ENCODE measurements around the gene OPCML. TPM values are rescaled to one million over a fixed set of nuclear protein-coding genes. Genes with fewer than 3 reads are reported as not detected.

The OPCML gene
- polyA plus RNA-seq, 3 donors from 2014 or later, result not detected

GRCh38 chr11:133337951-133338418 lies 194.3 kb downstream of the OPCML start:
- no peak overlapping the region for H3K27ac Mint-ChIP-seq
- DNase-seq, result no peak
- no peaks in the 10 kb centered on the region for H3K4me1 Mint-ChIP-seq
- no peak overlapping the region for H3K4me3 Mint-ChIP-seq
- peaks cover 0 to 2% (median 0%) of the 10 kb centered on the region in 3 donors for H3K27me3 Mint-ChIP-seq (ENCODE audit: low read depth in 3 of 3)
- H3K9me3 Mint-ChIP-seq, result peaks cover 0 to 15% (median 2%) of the 10 kb centered on the region in 6 donors
- no peaks in the 10 kb centered on the region for H3K36me3 Mint-ChIP-seq

DNA sequence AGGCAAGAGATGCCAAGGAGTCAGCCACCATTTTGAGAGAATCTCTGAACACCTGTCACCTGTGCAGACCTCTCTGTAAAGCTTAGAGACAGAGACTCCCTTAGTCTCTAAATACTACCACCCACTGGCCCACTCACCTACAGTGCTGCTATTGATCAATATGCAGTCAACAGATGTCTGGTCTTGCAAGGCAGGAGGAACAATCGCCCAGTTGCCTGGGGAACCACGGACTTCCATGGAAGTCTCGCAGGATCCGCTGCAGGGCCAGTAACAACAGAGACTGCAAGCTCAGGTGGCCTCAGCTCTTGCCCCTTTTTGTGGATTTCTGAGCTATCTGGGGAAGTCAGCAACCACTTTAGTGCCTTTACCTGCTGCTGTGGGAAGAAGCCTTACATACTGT lies 195.1 kb downstream of the OPCML start:
- no peak overlapping the region for H3K27ac Mint-ChIP-seq
- H3K36me3 Mint-ChIP-seq, result no peaks in the 10 kb centered on the region
- DNase-seq, result no peak
- H3K9me3 Mint-ChIP-seq, result peaks cover 0 to 15% (median 2%) of the 10 kb centered on the region in 6 donors
- H3K4me1 Mint-ChIP-seq, result no peaks in the 10 kb centered on the region
- H3K27me3 Mint-ChIP-seq (ENCODE audit: low read depth in 3 of 3), result peaks cover 0 to 2% (median 0%) of the 10 kb centered on the region in 3 donors
- no peak overlapping the region for H3K4me3 Mint-ChIP-seq

GRCh38 chr11:133331031-133331430 lies 201.3 kb downstream of the OPCML start:
- Mint-ChIP-seq H3K27me3 (ENCODE audit: low read depth in 3 of 3) (peaks cover 0 to 2% (median 2%) of the 10 kb centered on the region in 3 donors), H3K27ac (no peak overlapping the region), H3K36me3 (no peaks in the 10 kb centered on the region), H3K4me1 (no peaks in the 10 kb centered on the region), H3K4me3 (no peak overlapping the region), H3K9me3 (peaks cover 0 to 6% (median 2%) of the 10 kb centered on the region in 6 donors)
- no peak for DNase-seq

DNA sequence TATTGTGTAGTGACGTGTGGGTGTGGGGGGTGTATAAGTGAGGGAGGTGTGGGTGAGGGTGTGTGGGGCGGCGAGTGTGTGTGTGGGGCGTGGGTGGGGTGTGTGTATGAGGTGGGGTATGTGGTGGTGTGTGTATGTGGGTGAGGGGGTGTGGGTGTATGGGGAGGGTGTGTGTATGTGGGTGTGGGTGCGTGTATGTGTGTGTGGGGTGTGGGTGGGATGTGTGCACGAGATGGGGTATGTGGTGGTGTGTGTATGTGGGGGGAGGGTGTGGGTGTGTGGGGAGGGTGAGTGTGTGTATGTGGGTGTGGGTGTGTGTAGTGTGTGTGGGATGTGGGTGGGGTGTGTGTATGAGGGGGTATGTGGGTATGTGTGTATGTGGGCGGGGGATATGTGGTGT lies 205.5 kb downstream of the OPCML start:
- no peaks in the 10 kb centered on the region for H3K4me1 Mint-ChIP-seq
- peaks cover 0 to 2% (median 0%) of the 10 kb centered on the region in 3 donors for H3K27me3 Mint-ChIP-seq (ENCODE audit: low read depth in 3 of 3)
- H3K4me3 Mint-ChIP-seq, result no peak overlapping the region
- peaks cover 0 to 8% (median 0%) of the 10 kb centered on the region in 6 donors for H3K9me3 Mint-ChIP-seq
- H3K27ac Mint-ChIP-seq, result no peak overlapping the region
- H3K36me3 Mint-ChIP-seq, result no peaks in the 10 kb centered on the region
- no peak for DNase-seq

GRCh38 chr11:133326332-133326731 lies 206.0 kb downstream of the OPCML start:
- Mint-ChIP-seq H3K9me3 (peaks cover 0 to 8% (median 0%) of the 10 kb centered on the region in 6 donors), H3K27ac (no peak overlapping the region), H3K27me3 (ENCODE audit: low read depth in 3 of 3) (peaks cover 0 to 2% (median 0%) of the 10 kb centered on the region in 3 donors), H3K4me3 (no peak overlapping the region), H3K4me1 (no peaks in the 10 kb centered on the region), H3K36me3 (no peaks in the 10 kb centered on the region)
- DNase-seq, result no peak

DNA sequence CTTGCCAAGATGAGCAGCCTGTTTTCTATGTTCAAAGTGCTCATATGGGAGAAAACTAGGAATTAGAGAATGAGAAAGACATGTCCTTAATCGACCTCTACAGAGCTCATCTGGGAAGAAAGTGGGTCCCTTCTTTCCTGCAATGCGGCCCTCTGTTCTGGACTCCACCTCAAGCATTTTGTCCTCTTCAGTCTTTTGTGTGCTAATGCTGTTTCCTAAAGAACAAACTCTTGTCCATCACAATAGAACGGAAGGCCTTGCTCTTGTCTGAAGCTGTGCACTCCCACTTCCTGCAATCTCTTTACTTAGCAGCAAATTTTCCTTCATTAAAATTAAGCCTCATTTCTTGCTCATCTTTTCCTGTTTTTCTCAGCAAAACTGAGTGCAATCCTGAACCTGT lies 206.6 kb downstream of the OPCML start:
- peaks cover 0 to 2% (median under 1%) of the 10 kb centered on the region in 3 donors for H3K27me3 Mint-ChIP-seq (ENCODE audit: low read depth in 3 of 3)
- H3K4me3 Mint-ChIP-seq, result no peak overlapping the region
- H3K27ac Mint-ChIP-seq, result no peak overlapping the region
- no peak for DNase-seq
- H3K4me1 Mint-ChIP-seq, result no peaks in the 10 kb centered on the region
- H3K9me3 Mint-ChIP-seq, result peaks cover 0 to 8% (median 0%) of the 10 kb centered on the region in 6 donors
- H3K36me3 Mint-ChIP-seq, result no peaks in the 10 kb centered on the region

- H3K4me1 Mint-ChIP-seq, result no peaks in the 10 kb centered on the region
- H3K27ac Mint-ChIP-seq, result no peak overlapping the region
- peaks cover 0 to 3% (median 3%) of the 10 kb centered on the region in 3 donors for H3K27me3 Mint-ChIP-seq (ENCODE audit: low read depth in 3 of 3)
- H3K36me3 Mint-ChIP-seq, result no peaks in the 10 kb centered on the region
- peaks cover 0 to 11% (median 0%) of the 10 kb centered on the region in 6 donors for H3K9me3 Mint-ChIP-seq
- no peak overlapping the region for H3K4me3 Mint-ChIP-seq
- no peak for DNase-seq
Measured at GRCh38 chr11:133323354-133323753, 208.9 kb downstream of the OPCML start.

DNA sequence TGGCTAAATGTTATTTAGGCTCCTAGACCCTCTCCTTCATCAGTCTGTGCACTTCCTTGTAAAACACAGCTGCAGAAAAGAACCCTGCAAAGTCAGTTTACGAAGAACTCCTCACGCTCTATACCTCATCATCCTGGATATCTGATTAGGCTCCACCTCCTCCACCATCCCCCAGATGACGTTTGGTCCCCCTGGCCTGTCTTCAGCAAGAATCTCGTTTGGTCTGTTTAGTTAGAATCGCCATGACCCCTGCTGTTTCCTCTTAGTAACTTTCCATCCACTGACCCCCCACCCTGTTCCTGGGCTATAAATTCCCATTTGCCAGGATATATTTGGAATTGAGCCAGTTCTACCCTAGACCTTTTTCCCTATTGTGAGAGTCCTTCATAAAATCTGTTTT lies 214.1 kb downstream of the OPCML start:
- Mint-ChIP-seq H3K27me3 (ENCODE audit: low read depth in 3 of 3) (peaks cover 0 to 3% (median 1%) of the 10 kb centered on the region in 3 donors), H3K4me1 (no peaks in the 10 kb centered on the region), H3K9me3 (peaks cover 0 to 10% (median 3%) of the 10 kb centered on the region in 6 donors), H3K27ac (no peak overlapping the region), H3K36me3 (no peaks in the 10 kb centered on the region), H3K4me3 (no peak overlapping the region)
- no peak for DNase-seq

DNA sequence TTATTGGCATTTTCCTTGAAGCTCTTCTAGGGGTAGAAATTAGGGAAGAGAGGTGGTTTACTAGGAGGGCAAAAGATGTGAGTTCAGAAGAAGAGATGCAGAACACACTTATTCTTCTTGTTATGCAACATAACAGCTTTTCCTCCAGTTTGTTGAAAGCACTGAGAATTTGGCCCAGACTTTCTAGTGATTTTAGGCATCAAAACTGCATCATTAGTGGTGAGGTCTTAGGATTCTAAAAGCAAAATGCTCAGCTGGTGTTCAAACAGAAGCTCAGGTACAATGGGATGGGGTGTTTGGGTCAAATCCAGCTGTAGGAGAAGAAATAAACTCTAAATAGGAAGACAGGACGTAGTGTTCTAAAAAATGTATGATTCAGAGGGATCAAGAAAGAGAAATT lies 221.1 kb downstream of the OPCML start:
- H3K9me3 Mint-ChIP-seq, result peaks cover 2 to 27% (median 10%) of the 10 kb centered on the region in 6 donors
- H3K27ac Mint-ChIP-seq, result no peak overlapping the region
- no peaks in the 10 kb centered on the region for H3K36me3 Mint-ChIP-seq
- H3K27me3 Mint-ChIP-seq (ENCODE audit: low read depth in 3 of 3), result no peaks in the 10 kb centered on the region
- no peak for DNase-seq
- H3K4me3 Mint-ChIP-seq, result no peak overlapping the region
- H3K4me1 Mint-ChIP-seq, result no peaks in the 10 kb centered on the region

- peaks cover 0 to 32% (median 8%) of the 10 kb centered on the region in 6 donors for H3K9me3 Mint-ChIP-seq
- no peak overlapping the region for H3K27ac Mint-ChIP-seq
- H3K36me3 Mint-ChIP-seq, result no peaks in the 10 kb centered on the region
- DNase-seq, result no peak
- no peak overlapping the region for H3K4me3 Mint-ChIP-seq
- no peaks in the 10 kb centered on the region for H3K27me3 Mint-ChIP-seq (ENCODE audit: low read depth in 3 of 3)
- H3K4me1 Mint-ChIP-seq, result no peaks in the 10 kb centered on the region
Measured at GRCh38 chr11:133306019-133306418, 226.3 kb downstream of the OPCML start.

DNA sequence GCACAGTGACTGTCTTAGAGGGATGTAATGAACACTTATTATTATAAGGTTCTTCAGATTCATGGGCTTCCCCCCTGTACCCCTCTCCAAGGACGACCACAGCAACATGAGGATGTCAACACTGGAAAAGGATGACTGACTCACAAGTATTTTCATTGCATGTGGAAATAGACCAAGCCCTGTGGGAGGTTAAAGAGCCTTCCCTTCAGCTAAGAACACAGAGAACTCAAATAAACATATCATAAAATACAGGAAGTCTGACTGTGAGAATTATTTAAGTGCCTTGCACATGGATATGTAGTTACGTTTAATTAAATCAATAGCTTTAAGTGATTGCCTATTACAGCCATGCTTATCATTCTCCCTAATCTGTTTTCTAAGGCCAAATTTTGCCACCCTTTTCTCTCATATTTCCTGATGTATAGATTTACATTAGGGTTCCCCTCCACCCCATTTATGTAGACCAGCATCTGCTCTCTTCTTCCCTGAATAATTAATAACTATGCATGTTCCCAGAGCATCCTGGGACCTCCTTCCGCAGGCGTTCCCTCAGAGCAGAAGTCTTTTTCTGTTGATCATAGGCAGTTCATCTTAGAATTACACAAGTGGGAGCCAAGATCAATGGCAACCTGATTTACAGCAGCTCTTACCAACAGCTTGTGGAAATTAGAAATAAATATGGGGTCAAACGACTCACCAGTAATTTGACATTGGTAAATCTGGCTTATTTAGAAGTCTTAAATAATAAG lies 226.9 kb downstream of the OPCML start:
- H3K4me3 Mint-ChIP-seq, result no peak overlapping the region
- no peak overlapping the region for H3K27ac Mint-ChIP-seq
- H3K36me3 Mint-ChIP-seq, result no peaks in the 10 kb centered on the region
- H3K4me1 Mint-ChIP-seq, result no peaks in the 10 kb centered on the region
- no peak for DNase-seq
- H3K27me3 Mint-ChIP-seq (ENCODE audit: low read depth in 3 of 3), result no peaks in the 10 kb centered on the region
- H3K9me3 Mint-ChIP-seq, result peaks cover 0 to 32% (median 8%) of the 10 kb centered on the region in 6 donors

GRCh38 chr11:133303262-133303661 lies 229.0 kb downstream of the OPCML start:
- H3K4me1 Mint-ChIP-seq, result no peaks in the 10 kb centered on the region
- no peak for DNase-seq
- peaks cover 0 to 32% (median 5%) of the 10 kb centered on the region in 6 donors for H3K9me3 Mint-ChIP-seq
- H3K36me3 Mint-ChIP-seq, result no peaks in the 10 kb centered on the region
- H3K27ac Mint-ChIP-seq, result no peak overlapping the region
- H3K27me3 Mint-ChIP-seq (ENCODE audit: low read depth in 3 of 3), result peaks cover 0 to 3% (median 0%) of the 10 kb centered on the region in 3 donors
- no peak overlapping the region for H3K4me3 Mint-ChIP-seq

- H3K4me1 Mint-ChIP-seq, result no peaks in the 10 kb centered on the region
- no peak overlapping the region for H3K4me3 Mint-ChIP-seq
- no peak overlapping the region for H3K27ac Mint-ChIP-seq
- peaks cover 0 to 30% (median 5%) of the 10 kb centered on the region in 6 donors for H3K9me3 Mint-ChIP-seq
- DNase-seq, result no peak
- H3K36me3 Mint-ChIP-seq, result no peaks in the 10 kb centered on the region
- H3K27me3 Mint-ChIP-seq (ENCODE audit: low read depth in 3 of 3), result peaks cover 0 to 3% (median 0%) of the 10 kb centered on the region in 3 donors
Measured at GRCh38 chr11:133302056-133302455, 230.2 kb downstream of the OPCML start.

GRCh38 chr11:133300666-133301065 lies 231.6 kb downstream of the OPCML start:
- Mint-ChIP-seq H3K4me3 (no peak overlapping the region), H3K27ac (no peak overlapping the region), H3K36me3 (no peaks in the 10 kb centered on the region), H3K27me3 (ENCODE audit: low read depth in 3 of 3) (peaks cover 0 to 3% (median 0%) of the 10 kb centered on the region in 3 donors), H3K9me3 (peaks cover 0 to 22% (median 4%) of the 10 kb centered on the region in 6 donors), H3K4me1 (no peaks in the 10 kb centered on the region)
- DNase-seq, result no peak

All from immature natural killer cell (primary cell).